WTC11 (cell line): ENCODE measurements around the gene NAXE. TPM values are rescaled to one million over a fixed set of nuclear protein-coding genes. Genes with fewer than 3 reads are reported as not detected.
"Not testable (repeated sequence)": the region's sequence is repeated elsewhere in the genome, so short reads cannot be mapped to it uniquely, and the experiment has no call there.

Experiments
- ATAC-seq: fragments of 200-7000 bp; cut with Tn5 transposase; 2 replicates; pipeline ENCODE4 v1.10.0; 2021; ENCODE audit warnings: mild to moderate bottlenecking, moderate library complexity
- CTCF ChIA-PET: fragments of 300-600 bp; sonication (Branson Sonifier 250); formaldehyde crosslinking; loops from one replicate; lab custom pipeline; 2021; ENCODE audit warnings: antibody characterized with exemption; lab: Charles Lee
- POLR2A ChIA-PET: fragments of 350-600 bp; sonication (Branson Sonifier 250); formaldehyde crosslinking; loops from one replicate; lab custom pipeline; 2021; ENCODE audit warnings: antibody characterized with exemption; lab: Charles Lee
- DNase-seq: peaks from one replicate; pipeline ENCODE4 v3.0.0; 2021; ENCODE audit warnings: low spot score
- H3K27ac Mint-ChIP-seq: 2 replicates; pipeline ENCODE4 v1.8.0; 2021; ENCODE audit warnings: mixed read lengths
- H3K27me3 Mint-ChIP-seq: 2 replicates; pipeline ENCODE4 v1.8.0; 2021; ENCODE audit warnings: low read depth, mild to moderate bottlenecking, moderate library complexity, mixed read lengths
- H3K36me3 Mint-ChIP-seq: 2 replicates; pipeline ENCODE4 v1.8.0; 2021; ENCODE audit warnings: mixed read lengths
- H3K4me1 Mint-ChIP-seq: 2 replicates; pipeline ENCODE4 v1.8.0; 2022; ENCODE audit warnings: mixed read lengths
- H3K4me3 Mint-ChIP-seq: 2 replicates; pipeline ENCODE4 v1.8.0; 2021; ENCODE audit warnings: mild to moderate bottlenecking, moderate library complexity, mixed read lengths
- H3K9me3 Mint-ChIP-seq: 2 replicates; pipeline ENCODE4 v1.8.0; 2021; ENCODE audit warnings: mixed read lengths
- AR ChIP-seq: fragments of 250-450 bp; sonication (Bioruptor Pico); IDR thresholded peaks from 2 replicates; pipeline ENCODE4 v1.9.0; 2021; ENCODE audit warnings: mild to moderate bottlenecking
- EMX1 ChIP-seq: fragments of 250-450 bp; sonication (Bioruptor Pico); IDR thresholded peaks from 2 replicates; pipeline ENCODE4 v1.8.0; 2021; ENCODE audit warnings: mild to moderate bottlenecking
- ESRRA ChIP-seq: sonication (generic); formaldehyde crosslinking; IDR thresholded peaks from 2 replicates; pipeline ENCODE4 v1.8.1; 2022; ENCODE audit warnings: mild to moderate bottlenecking, missing genetic modification reagents, borderline replicate concordance
- ETV6 ChIP-seq: sonication (generic); formaldehyde crosslinking; IDR thresholded peaks from 2 replicates; pipeline ENCODE4 v1.8.1; 2022; ENCODE audit warnings: mild to moderate bottlenecking, missing genetic modification reagents
- FOXJ3 ChIP-seq: sonication (generic); formaldehyde crosslinking; IDR thresholded peaks from 2 replicates; pipeline ENCODE4 v1.9.0; 2021; ENCODE audit warnings: missing genetic modification reagents, mild to moderate bottlenecking, borderline replicate concordance
- GRHL2 ChIP-seq: fragments of 250-450 bp; sonication (Bioruptor Pico); IDR thresholded peaks from 2 replicates; pipeline ENCODE4 v1.8.0; 2022; ENCODE audit warnings: mild to moderate bottlenecking, moderate library complexity; ENCODE audit not compliant: insufficient replicate concordance, severe bottlenecking
- KAT7 ChIP-seq: sonication (generic); formaldehyde crosslinking; IDR thresholded peaks from 2 replicates; pipeline ENCODE4 v1.8.1; 2023; ENCODE audit warnings: missing genetic modification reagents, mild to moderate bottlenecking, borderline replicate concordance
- MAX ChIP-seq: sonication (generic); formaldehyde crosslinking; IDR thresholded peaks from 2 replicates; pipeline ENCODE4 v1.8.0; 2022; ENCODE audit warnings: mild to moderate bottlenecking, missing genetic modification reagents
- NFYB ChIP-seq: sonication (generic); formaldehyde crosslinking; conservative IDR thresholded peaks from 2 replicates; pipeline ENCODE4 v1.8.0; 2022; ENCODE audit warnings: low read depth, missing genetic modification reagents
- OVOL2 ChIP-seq: fragments of 250-450 bp; sonication (Bioruptor Pico); IDR thresholded peaks from 2 replicates; pipeline ENCODE4 v1.9.0; 2021; ENCODE audit warnings: mild to moderate bottlenecking, borderline replicate concordance
- RORB ChIP-seq: fragments of 250-450 bp; sonication (Bioruptor Pico); IDR thresholded peaks from 2 replicates; pipeline ENCODE4 v1.9.0; 2021; ENCODE audit warnings: mild to moderate bottlenecking
- SOX15 ChIP-seq: fragments of 250-450 bp; sonication (Bioruptor Pico); IDR thresholded peaks from 2 replicates; pipeline ENCODE4 v1.9.0; 2021; ENCODE audit warnings: mild to moderate bottlenecking
- SP1 ChIP-seq: sonication (generic); formaldehyde crosslinking; conservative IDR thresholded peaks from 2 replicates; pipeline ENCODE4 v1.8.1; 2022; ENCODE audit warnings: missing genetic modification reagents
- ZBTB21 ChIP-seq: sonication (generic); formaldehyde crosslinking; IDR thresholded peaks from 2 replicates; pipeline ENCODE4 v1.8.1; 2023; ENCODE audit warnings: mild to moderate bottlenecking, missing genetic modification reagents, borderline replicate concordance
- ZNF232 ChIP-seq: sonication (generic); formaldehyde crosslinking; IDR thresholded peaks from 2 replicates; pipeline ENCODE4 v1.8.0; 2022; ENCODE audit warnings: mild to moderate bottlenecking, missing genetic modification reagents
- ZNF263 ChIP-seq: sonication (generic); formaldehyde crosslinking; IDR thresholded peaks from 2 replicates; pipeline ENCODE4 v1.8.1; 2022; ENCODE audit warnings: low read depth, mild to moderate bottlenecking, moderate library complexity, missing genetic modification reagents
- ZNF423 ChIP-seq: fragments of 250-450 bp; sonication (Bioruptor Pico); IDR thresholded peaks from 2 replicates; pipeline ENCODE4 v2.1.2; 2022; ENCODE audit warnings: mild to moderate bottlenecking, moderate library complexity
- ZNF671 ChIP-seq: fragments of 250-450 bp; sonication (Bioruptor Pico); IDR thresholded peaks from 2 replicates; pipeline ENCODE4 v1.8.0; 2021; ENCODE audit warnings: mild to moderate bottlenecking
- ZSCAN18 ChIP-seq: fragments of 250-450 bp; sonication (Bioruptor Pico); IDR thresholded peaks from 2 replicates; pipeline ENCODE4 v2.1.2; 2022; ENCODE audit warnings: mild to moderate bottlenecking, moderate library complexity
- total RNA-seq: library from RNA; stranded (reverse); gene quantifications from 3 replicates; pipeline ENCODE4 v1.2.3, GENCODE V29; 2021
- TF ChIP-seq, protein P1 (sequence below): fragments of 200-600 bp; IDR thresholded peaks from 2 replicates; pipeline ENCODE4 v1.8.0; 2022; ENCODE audit warnings: antibody characterized with exemption
- TF ChIP-seq, protein P2 (sequence below): sonication (generic); formaldehyde crosslinking; IDR thresholded peaks from 2 replicates; pipeline ENCODE4 v1.8.1; 2023; ENCODE audit warnings: mild to moderate bottlenecking, missing genetic modification reagents, borderline replicate concordance

Gene NAXE
- total RNA-seq, 1 experiment from 2014 or later: 81.6 TPM

- TF ChIP-seq GRHL2 (no peak), RORB (CRISPR knock-in tag) (no peak), ZNF232 (no peak), ETV6 (CRISPR knock-in tag) (peak; percentile 74; the same call in 1 of the 2 replicates), FOXJ3 (CRISPR knock-in tag) (no peak), ZBTB21 (CRISPR knock-in tag) (0 out of 2 replicates have a peak, but pooled peaks have one; percentile 35), SP1 (peak; percentile 32; the same call in 1 of the 2 replicates), ZNF263 (no peak), EMX1 (no peak), AR (CRISPR knock-in tag) (no peak)
- TF ChIP-seq, protein P1, sequence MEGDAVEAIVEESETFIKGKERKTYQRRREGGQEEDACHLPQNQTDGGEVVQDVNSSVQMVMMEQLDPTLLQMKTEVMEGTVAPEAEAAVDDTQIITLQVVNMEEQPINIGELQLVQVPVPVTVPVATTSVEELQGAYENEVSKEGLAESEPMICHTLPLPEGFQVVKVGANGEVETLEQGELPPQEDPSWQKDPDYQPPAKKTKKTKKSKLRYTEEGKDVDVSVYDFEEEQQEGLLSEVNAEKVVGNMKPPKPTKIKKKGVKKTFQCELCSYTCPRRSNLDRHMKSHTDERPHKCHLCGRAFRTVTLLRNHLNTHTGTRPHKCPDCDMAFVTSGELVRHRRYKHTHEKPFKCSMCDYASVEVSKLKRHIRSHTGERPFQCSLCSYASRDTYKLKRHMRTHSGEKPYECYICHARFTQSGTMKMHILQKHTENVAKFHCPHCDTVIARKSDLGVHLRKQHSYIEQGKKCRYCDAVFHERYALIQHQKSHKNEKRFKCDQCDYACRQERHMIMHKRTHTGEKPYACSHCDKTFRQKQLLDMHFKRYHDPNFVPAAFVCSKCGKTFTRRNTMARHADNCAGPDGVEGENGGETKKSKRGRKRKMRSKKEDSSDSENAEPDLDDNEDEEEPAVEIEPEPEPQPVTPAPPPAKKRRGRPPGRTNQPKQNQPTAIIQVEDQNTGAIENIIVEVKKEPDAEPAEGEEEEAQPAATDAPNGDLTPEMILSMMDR: peak; percentile 43; the same call in 1 of the 2 replicates
- TF ChIP-seq, all 79 proteins: peak for 10
These were observed 6.8 kb upstream of the NAXE start (continued) for GRCh38 chr1:156584813-156585212.

GRCh38 chr1:156586323-156586722, 5.3 kb upstream of the NAXE start:
- Mint-ChIP-seq H3K36me3 (no peaks in the 10 kb centered on the region), H3K4me1 (peaks cover 29% of the 10 kb centered on the region)
- POLR2A ChIA-PET: interaction anchor here (1.2 kb wide), 1 partner anchor 85 kb away, joined by 3 read pairs; no protein-coding TSS in a partner anchor
- no peak for ATAC-seq
- peak; percentile 68 for TF ChIP-seq ZNF423
- no peak for TF ChIP-seq RORB (CRISPR knock-in tag)
- TF ChIP-seq, all 79 proteins: peak for 1
- no peak for DNase-seq
- CTCF ChIA-PET: interaction anchor here (1.2 to 2.5 kb wide), 6 partner anchors 16 to 105 kb away, joined by 3 to 18 read pairs (median 6); partner anchors contain the start of genes GPATCH4 and MEF2D
- H3K9me3 Mint-ChIP-seq: no peaks in the 10 kb centered on the region
- H3K27ac Mint-ChIP-seq: no peak overlapping the region
- no peak overlapping the region for H3K4me3 Mint-ChIP-seq
- H3K27me3 Mint-ChIP-seq: peaks cover 2% of the 10 kb centered on the region

- no peak for DNase-seq
- no peak for ATAC-seq
- Mint-ChIP-seq H3K27me3 (peaks cover 2% of the 10 kb centered on the region), H3K36me3 (no peaks in the 10 kb centered on the region), H3K4me1 (peaks cover 30% of the 10 kb centered on the region), H3K4me3 (no peak overlapping the region), H3K27ac (no peak overlapping the region), H3K9me3 (no peaks in the 10 kb centered on the region)
- TF ChIP-seq, protein P2, sequence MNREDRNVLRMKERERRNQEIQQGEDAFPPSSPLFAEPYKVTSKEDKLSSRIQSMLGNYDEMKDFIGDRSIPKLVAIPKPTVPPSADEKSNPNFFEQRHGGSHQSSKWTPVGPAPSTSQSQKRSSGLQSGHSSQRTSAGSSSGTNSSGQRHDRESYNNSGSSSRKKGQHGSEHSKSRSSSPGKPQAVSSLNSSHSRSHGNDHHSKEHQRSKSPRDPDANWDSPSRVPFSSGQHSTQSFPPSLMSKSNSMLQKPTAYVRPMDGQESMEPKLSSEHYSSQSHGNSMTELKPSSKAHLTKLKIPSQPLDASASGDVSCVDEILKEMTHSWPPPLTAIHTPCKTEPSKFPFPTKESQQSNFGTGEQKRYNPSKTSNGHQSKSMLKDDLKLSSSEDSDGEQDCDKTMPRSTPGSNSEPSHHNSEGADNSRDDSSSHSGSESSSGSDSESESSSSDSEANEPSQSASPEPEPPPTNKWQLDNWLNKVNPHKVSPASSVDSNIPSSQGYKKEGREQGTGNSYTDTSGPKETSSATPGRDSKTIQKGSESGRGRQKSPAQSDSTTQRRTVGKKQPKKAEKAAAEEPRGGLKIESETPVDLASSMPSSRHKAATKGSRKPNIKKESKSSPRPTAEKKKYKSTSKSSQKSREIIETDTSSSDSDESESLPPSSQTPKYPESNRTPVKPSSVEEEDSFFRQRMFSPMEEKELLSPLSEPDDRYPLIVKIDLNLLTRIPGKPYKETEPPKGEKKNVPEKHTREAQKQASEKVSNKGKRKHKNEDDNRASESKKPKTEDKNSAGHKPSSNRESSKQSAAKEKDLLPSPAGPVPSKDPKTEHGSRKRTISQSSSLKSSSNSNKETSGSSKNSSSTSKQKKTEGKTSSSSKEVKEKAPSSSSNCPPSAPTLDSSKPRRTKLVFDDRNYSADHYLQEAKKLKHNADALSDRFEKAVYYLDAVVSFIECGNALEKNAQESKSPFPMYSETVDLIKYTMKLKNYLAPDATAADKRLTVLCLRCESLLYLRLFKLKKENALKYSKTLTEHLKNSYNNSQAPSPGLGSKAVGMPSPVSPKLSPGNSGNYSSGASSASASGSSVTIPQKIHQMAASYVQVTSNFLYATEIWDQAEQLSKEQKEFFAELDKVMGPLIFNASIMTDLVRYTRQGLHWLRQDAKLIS (CRISPR knock-in tag): no peak
- TF ChIP-seq ZSCAN18 (CRISPR knock-in tag): no peak
- no peak for TF ChIP-seq KAT7 (CRISPR knock-in tag)
- TF ChIP-seq OVOL2 (CRISPR knock-in tag): no peak
- no peak for TF ChIP-seq ZNF671 (CRISPR knock-in tag)
- TF ChIP-seq ESRRA (CRISPR knock-in tag): no peak
- TF ChIP-seq MAX: no peak
- no peak for TF ChIP-seq SOX15 (CRISPR knock-in tag)
- no peak for TF ChIP-seq NFYB
- POLR2A ChIA-PET: interaction anchor here (0.6 to 1.2 kb wide), 2 partner anchors 81 to 86 kb away, joined by 3 read pairs; no protein-coding TSS in a partner anchor
- CTCF ChIA-PET: interaction anchor here (0.6 to 2.5 kb wide), 5 partner anchors 15 to 86 kb away, joined by 3 to 12 read pairs (median 4); partner anchors contain the start of genes GPATCH4, HAPLN2 and MEF2D
These were observed 4.6 kb upstream of the NAXE start for GRCh38 chr1:156586892-156587477.

- not testable (repeated sequence) for H3K27ac Mint-ChIP-seq, ATAC-seq, DNase-seq, H3K9me3 Mint-ChIP-seq, H3K27me3 Mint-ChIP-seq, H3K4me3 Mint-ChIP-seq, H3K36me3 Mint-ChIP-seq
- H3K4me1 Mint-ChIP-seq: peaks cover 35% of the 10 kb centered on the region
- POLR2A ChIA-PET: interaction anchor here (0.6 kb wide), 1 partner anchor 80 kb away, joined by 3 read pairs; no protein-coding TSS in a partner anchor
- CTCF ChIA-PET: interaction anchor here (0.8 kb wide), 1 partner anchor 131 kb away, joined by 3 read pairs; no protein-coding TSS in a partner anchor
These were observed 3.6 kb upstream of the NAXE start for GRCh38 chr1:156587927-156588326.
